Osteocyte (in vitro differentiated cells): ENCODE results near the gene PRKAR1B. TPM values are rescaled to one million over a fixed set of nuclear protein-coding genes. Genes with fewer than 3 reads are reported as not detected.

ENCODE experiments used
- DNase-seq: peaks from one replicate; pipeline ENCODE4 v3.0.0; 2021; ENCODE audit warnings: mixed read lengths; ENCODE audit not compliant: unreplicated experiment; ENCODE audit errors: extremely low spot score
- H3K27ac Mint-ChIP-seq: one replicate; pipeline ENCODE4 v1.8.0; 2021; ENCODE audit warnings: mild to moderate bottlenecking, mixed read lengths; ENCODE audit not compliant: unreplicated experiment
- H3K27me3 Mint-ChIP-seq: one replicate; pipeline ENCODE4 v1.8.0; 2021; ENCODE audit warnings: mixed read lengths; ENCODE audit not compliant: unreplicated experiment
- H3K36me3 Mint-ChIP-seq: one replicate; pipeline ENCODE4 v1.8.0; 2021; ENCODE audit warnings: mixed read lengths; ENCODE audit not compliant: unreplicated experiment
- H3K4me1 Mint-ChIP-seq: one replicate; pipeline ENCODE4 v1.8.0; 2021; ENCODE audit warnings: mixed read lengths; ENCODE audit not compliant: unreplicated experiment
- H3K4me3 Mint-ChIP-seq: one replicate; pipeline ENCODE4 v1.8.0; 2021; ENCODE audit warnings: mild to moderate bottlenecking, moderate library complexity, mixed read lengths; ENCODE audit not compliant: unreplicated experiment
- H3K9me3 Mint-ChIP-seq: one replicate; pipeline ENCODE4 v1.8.0; 2021; ENCODE audit warnings: mixed read lengths; ENCODE audit not compliant: unreplicated experiment
- CTCF ChIP-seq: fragments of 200-600 bp; sonication (generic); IDR thresholded peaks from 2 replicates; pipeline ENCODE4 v1.5.0; 2021; ENCODE audit warnings: antibody characterized with exemption, mild to moderate bottlenecking, moderate library complexity
- total RNA-seq: library from RNA; stranded (reverse); gene quantifications from 2 replicates; pipeline ENCODE4 v1.2.1, GENCODE V29; 2021

Gene PRKAR1B
- total RNA-seq, 1 donor from 2014 or later: 12.0 TPM

- no peak overlapping the region for H3K4me3 Mint-ChIP-seq
- H3K27me3 Mint-ChIP-seq: no peaks in the 10 kb centered on the region
- no peak overlapping the region for H3K27ac Mint-ChIP-seq
- DNase-seq: no peak
- H3K4me1 Mint-ChIP-seq: peaks cover 24% of the 10 kb centered on the region
- no peaks in the 10 kb centered on the region for H3K36me3 Mint-ChIP-seq
- H3K9me3 Mint-ChIP-seq: no peaks in the 10 kb centered on the region
- TF ChIP-seq CTCF: no peak
These were observed 30.1 kb downstream of the PRKAR1B start for GRCh38 chr7:696812-697551.

- DNase-seq: no peak
- H3K27me3 Mint-ChIP-seq: no peaks in the 10 kb centered on the region
- H3K4me1 Mint-ChIP-seq: peaks cover 28% of the 10 kb centered on the region
- TF ChIP-seq CTCF: no peak
- H3K9me3 Mint-ChIP-seq: no peaks in the 10 kb centered on the region
- no peak overlapping the region for H3K4me3 Mint-ChIP-seq
- no peaks in the 10 kb centered on the region for H3K36me3 Mint-ChIP-seq
- H3K27ac Mint-ChIP-seq: no peak overlapping the region
These were observed 30.7 kb downstream of the PRKAR1B start for GRCh38 chr7:696426-696811.

- Mint-ChIP-seq H3K27ac (no peak overlapping the region), H3K4me1 (peaks cover 28% of the 10 kb centered on the region), H3K4me3 (no peak overlapping the region), H3K27me3 (no peaks in the 10 kb centered on the region), H3K9me3 (peaks cover 5% of the 10 kb centered on the region), H3K36me3 (peaks cover 6% of the 10 kb centered on the region)
- DNase-seq: no peak
- TF ChIP-seq CTCF: no peak
These were observed 33.8 kb downstream of the PRKAR1B start for GRCh38 chr7:693280-693679.

- peaks cover 20% of the 10 kb centered on the region for H3K4me1 Mint-ChIP-seq
- no peak overlapping the region for H3K27ac Mint-ChIP-seq
- H3K27me3 Mint-ChIP-seq: no peaks in the 10 kb centered on the region
- TF ChIP-seq CTCF: no peak
- H3K4me3 Mint-ChIP-seq: no peak overlapping the region
- no peak for DNase-seq
- peaks cover 13% of the 10 kb centered on the region for H3K9me3 Mint-ChIP-seq
- peaks cover 13% of the 10 kb centered on the region for H3K36me3 Mint-ChIP-seq
These were observed 35.6 kb downstream of the PRKAR1B start for GRCh38 chr7:691361-692045.
